OCI-M2 (cell line): ENCODE results near the gene ACTL6B.

Experiments
- DNase-seq: peaks from one replicate; lab custom pipeline; 2025; ENCODE audit not compliant: unreplicated experiment; lab: John Stamatoyannopoulos, UW

The ACTL6B gene

GRCh38 chr7:100629117-100629716 is 27.0 kb downstream of the ACTL6B start:
- no peak for DNase-seq

- DNase-seq = no peak
These were observed 29.1 kb downstream of the ACTL6B start for GRCh38 chr7:100627238-100627549.

- no peak for DNase-seq
These were observed 29.6 kb downstream of the ACTL6B start for GRCh38 chr7:100626530-100627237.

DNA sequence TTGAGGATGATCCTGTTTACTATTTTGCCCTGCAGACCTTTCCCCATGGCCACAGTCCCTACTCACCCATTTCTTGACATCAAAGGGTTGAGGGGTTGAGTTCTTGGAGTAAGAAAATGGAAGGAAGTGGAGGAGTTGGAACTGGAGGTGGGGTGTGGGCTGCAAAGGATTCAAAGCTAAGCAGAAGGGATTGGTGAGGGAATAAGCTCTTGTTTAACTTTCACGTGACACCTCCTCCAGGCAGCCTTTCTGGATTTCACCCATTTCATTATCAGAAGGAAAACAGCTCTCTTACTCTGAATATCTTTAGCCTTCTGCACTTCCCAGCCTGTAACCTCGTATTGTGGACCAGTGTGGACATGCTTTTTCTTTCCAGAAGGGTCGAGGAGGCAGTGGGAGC is 30.2 kb downstream of the ACTL6B start:
- no peak for DNase-seq

GRCh38 chr7:100623951-100624824 is 32.1 kb downstream of the ACTL6B start:
- no peak for DNase-seq

DNA sequence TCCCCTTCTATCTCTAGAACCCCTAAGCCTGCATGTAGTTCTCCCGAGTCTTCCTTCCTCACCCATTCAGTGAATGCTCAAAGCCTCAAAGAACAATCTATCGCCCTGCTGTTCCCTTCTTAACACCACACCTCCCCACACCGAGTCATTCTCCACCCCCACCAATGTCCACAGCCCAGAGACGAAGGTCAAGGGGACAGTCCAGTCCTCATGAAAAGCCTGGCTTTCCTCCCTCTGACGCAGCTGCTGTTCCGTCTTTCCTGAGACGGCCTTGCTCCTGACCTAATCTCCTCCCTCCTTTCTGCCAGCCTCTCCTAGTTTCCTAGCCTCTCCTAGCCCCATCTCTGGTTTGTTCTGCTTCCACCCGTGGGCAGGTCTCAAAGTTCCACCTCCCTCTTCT is 34.7 kb downstream of the ACTL6B start:
- no peak for DNase-seq

DNA sequence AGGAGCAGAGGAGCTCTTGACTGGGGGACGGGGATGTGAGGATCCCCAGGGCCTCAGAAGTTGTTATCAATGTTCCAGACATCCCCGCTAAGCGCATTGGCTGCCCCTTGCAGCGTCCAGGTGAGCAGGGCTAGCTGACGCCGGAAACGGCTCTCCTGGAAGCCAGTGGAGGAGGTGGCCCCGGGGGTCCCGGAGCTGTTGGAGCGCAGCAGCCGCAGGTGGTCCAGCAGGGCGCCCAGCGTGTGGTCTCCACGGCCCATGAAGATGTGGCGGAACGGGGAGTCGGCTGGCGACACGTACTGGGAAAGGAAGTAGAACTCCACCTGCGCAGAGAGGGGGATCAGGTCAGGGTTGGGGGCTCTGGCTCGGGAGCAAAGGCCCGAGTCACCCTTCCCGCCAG is 35.4 kb downstream of the ACTL6B start:
- no peak for DNase-seq

DNA sequence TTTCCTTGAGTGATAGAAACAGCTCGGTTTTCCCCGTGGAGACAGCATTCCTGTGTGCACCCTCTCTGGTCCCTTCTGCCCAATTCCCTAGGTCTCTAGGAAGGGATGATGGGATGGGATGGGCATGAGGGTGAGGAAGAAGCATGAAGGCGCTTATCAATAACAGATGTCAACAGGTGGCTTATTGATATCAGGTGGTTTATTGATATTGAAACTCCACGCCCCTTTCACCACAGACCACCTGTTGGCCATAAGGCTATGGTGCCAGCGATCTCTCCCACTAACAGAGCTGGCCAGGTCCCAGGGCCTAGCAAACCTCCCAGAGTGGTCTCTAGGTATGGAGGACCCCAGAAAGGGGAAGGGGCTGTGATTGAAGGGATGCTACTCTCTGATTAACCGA is 36.0 kb downstream of the ACTL6B start:
- DNase-seq = no peak

GRCh38 chr7:100614308-100614861 is 41.9 kb downstream of the ACTL6B start:
- no peak for DNase-seq

GRCh38 chr7:100613412-100614175 is 42.7 kb downstream of the ACTL6B start:
- no peak for DNase-seq

DNA sequence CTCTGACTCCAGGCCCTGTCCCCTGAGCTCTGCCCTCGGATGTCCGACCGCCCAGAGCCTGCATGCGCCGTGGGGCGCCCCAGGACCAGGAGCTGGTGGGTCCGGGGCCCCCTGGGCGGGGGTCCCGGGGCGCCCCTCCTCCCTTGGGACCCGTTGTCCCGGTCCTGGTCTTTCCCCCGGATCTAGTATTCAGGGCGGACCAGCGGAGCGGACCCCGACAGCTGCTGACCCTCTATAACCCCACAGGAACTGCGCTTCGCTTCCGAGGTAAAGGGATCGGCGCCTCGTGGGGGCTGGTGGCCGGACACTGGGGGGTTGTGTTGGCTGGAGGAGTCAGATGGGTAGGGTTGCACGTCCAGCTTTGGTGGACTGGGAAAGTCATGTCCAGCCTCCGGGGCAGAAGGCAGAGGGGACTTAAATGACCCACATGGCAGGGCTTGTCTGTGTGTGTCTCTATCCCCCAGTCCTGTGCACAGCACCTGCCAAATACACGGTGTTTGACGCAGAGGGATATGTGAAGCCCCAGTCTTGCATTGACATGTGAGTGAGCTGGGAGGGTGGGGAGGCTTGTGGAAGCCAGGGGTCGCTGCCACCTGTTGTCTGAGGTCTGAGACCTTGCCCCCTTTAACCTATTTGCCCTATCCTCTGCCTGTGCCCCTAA is 43.4 kb downstream of the ACTL6B start:
- DNase-seq = no peak

DNA sequence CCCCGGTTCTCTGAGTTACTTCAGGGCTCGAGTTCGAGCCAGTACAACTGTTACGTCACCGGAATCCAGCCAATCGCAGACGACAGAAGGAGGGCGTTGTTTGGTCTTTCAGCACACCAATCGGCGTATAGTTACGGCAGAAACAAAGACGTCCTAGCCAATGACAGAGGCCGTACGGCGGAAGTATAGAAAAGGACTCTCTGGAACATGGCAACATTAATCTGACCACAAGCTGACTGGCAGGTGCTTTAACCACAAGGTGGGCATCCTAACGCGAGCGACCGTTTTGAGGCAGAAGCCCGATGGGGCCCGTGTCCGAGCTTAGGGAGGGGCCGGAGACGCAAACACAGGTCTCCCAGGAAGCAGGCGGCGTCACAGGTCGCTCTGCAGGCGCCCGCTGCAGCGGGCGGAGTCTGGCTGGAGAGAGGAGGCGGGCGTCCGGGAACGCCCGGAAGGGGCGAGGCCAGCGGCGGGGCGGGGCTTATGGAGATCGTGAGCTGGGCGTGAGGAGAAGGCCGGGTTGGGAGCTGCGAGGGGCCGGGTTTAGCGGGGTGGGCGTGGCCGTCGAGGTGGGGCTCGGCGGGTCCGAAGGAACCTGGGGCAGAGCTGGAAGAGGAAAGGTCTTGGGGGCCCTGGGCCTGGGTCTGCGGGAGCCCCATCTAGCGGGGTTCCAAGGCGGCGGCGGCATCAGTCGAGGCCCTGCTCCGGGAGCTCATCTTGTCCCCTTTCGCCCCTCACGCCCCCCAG is 44.1 kb downstream of the ACTL6B start, which contains the start of gene MOSPD3:
Gene MOSPD3, plus strand, starts transcription at position 558 of the 747 bp plus-strand sequence. CDS start 252 bp downstream, outside the sequence.
- DNase-seq = peak; percentile 91

GRCh38 chr7:100609958-100610357 is 46.3 kb downstream of the ACTL6B start:
- no peak for DNase-seq

DNA sequence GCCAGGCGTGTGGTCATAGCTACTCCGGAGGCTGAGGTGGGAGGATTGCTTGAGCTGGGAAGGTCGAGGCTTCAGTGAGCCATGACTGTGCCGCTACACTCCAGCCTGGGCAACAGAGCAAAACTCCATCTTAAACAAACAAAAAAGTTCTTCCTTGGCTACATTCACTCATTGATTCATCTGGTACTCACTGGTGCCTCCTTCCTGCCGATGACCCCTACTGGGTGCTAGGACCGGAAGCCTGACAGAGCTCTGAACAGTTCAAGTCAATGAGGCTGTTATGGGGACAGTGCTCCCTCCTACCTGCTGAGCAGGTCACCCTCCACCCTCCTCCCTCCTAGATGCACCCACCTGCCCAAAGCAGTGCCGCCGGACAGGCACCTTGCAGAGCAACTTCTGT is 49.1 kb downstream of the ACTL6B start:
- no peak for DNase-seq

DNA sequence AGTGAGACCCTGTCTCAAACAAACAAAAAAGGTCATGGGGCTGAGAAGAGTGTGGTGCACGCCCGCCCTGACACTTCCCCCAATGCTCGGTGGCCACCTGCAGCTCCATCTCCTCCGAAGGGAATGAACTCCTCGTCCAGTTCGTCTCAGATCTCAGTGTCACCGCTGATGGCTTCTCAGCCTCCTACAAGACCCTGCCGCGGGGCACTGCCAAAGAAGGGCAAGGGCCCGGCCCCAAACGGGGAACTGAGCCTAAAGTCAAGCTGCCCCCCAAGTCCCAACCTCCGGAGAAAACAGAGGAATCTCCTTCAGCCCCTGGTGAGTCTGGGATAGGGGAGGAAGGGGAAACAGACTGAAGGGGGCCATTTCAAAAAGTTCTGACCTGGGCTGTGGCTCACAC is 49.9 kb downstream of the ACTL6B start:
- no peak for DNase-seq

- DNase-seq = no peak
These were observed 51.0 kb downstream of the ACTL6B start for GRCh38 chr7:100604976-100605911.

DNA sequence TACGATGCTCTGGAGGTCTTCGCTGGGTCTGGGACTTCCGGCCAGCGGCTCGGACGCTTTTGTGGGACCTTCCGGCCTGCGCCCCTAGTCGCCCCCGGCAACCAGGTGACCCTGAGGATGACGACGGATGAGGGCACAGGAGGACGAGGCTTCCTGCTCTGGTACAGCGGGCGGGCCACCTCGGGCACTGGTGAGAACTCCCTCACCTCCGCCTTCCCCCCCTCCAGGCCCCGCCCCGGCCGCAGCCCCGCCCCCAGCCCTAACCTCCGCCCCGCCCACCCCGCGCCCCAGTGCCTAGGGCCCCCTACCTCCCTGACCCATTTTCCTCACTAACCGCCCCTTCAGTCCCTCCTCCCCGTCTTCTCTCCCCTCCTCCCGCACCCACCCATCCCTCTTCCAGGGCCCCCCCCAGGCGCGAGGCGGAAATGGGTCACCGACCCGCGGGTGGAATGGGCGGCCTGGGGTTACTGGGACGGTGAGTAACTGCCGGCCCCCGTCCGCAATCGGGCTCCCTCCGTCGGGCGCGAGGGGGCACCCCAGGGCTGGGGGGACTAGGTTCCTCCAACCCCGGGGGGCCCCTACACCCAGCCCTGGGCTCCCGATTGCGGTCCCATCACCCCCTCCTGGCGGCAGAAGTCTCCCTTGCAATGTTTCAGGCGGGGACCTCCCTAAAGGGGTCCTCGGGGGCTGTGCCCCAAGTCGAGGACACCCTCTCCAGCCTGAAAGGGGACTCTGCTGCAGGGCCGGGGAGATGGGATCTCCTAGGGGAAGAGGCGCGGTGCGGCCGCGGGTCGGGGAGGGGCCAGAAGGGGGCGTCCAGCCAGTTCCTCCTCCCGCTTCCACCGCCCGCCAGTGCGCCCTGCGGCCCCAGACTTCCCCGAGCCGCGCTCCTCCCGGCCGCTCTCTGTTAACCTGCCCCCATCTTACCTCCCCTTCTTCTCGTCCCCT is 51.9 kb downstream of the ACTL6B start:
- no peak for DNase-seq

GRCh38 chr7:100603726-100604027 is 52.6 kb downstream of the ACTL6B start:
- DNase-seq = no peak
